Coronary artery (tissue), 2 donors: ENCODE results near the gene ALOX5.

Source experiments
- DNase-seq: peaks from one replicate; pipeline ENCODE4 v3.0.0-alpha.2; 2017; ENCODE audit warnings: low spot score
- H3K27ac ChIP-seq, 2 donors: fragments of 200-600 bp; sonication (generic); one replicate each; pipeline ENCODE4 v1.5.1; 2016 to 2019
- H3K4me3 ChIP-seq: fragments of 200-600 bp; sonication (generic); 2 replicates; pipeline ENCODE4 v1.5.1; 2016; ENCODE audit warnings: mild to moderate bottlenecking, moderate library complexity
- TF ChIP-seq, protein P1 (sequence below): fragments of 200-600 bp; sonication (generic); IDR thresholded peaks from one replicate; pipeline ENCODE4 v1.5.1; 2019; ENCODE audit warnings: antibody characterized with exemption

Gene ALOX5

GRCh38 chr10:45451407-45451806 is 77.4 kb downstream of the ALOX5 start:
- TF ChIP-seq, protein P1, sequence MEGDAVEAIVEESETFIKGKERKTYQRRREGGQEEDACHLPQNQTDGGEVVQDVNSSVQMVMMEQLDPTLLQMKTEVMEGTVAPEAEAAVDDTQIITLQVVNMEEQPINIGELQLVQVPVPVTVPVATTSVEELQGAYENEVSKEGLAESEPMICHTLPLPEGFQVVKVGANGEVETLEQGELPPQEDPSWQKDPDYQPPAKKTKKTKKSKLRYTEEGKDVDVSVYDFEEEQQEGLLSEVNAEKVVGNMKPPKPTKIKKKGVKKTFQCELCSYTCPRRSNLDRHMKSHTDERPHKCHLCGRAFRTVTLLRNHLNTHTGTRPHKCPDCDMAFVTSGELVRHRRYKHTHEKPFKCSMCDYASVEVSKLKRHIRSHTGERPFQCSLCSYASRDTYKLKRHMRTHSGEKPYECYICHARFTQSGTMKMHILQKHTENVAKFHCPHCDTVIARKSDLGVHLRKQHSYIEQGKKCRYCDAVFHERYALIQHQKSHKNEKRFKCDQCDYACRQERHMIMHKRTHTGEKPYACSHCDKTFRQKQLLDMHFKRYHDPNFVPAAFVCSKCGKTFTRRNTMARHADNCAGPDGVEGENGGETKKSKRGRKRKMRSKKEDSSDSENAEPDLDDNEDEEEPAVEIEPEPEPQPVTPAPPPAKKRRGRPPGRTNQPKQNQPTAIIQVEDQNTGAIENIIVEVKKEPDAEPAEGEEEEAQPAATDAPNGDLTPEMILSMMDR, result no peak
- no peak for DNase-seq
- Histone ChIP-seq H3K27ac (no peak overlapping the region), H3K4me3 (no peak overlapping the region)

GRCh38 chr10:45452268-45452667 is 78.3 kb downstream of the ALOX5 start:
- no peak overlapping the region for H3K27ac ChIP-seq
- H3K4me3 ChIP-seq, result no peak overlapping the region
- DNase-seq, result no peak
- TF ChIP-seq, protein P1, result no peak

- TF ChIP-seq, protein P1, result no peak
- no peak for DNase-seq
- H3K4me3 ChIP-seq, result no peak overlapping the region
- no peak overlapping the region for H3K27ac ChIP-seq
Observed at GRCh38 chr10:45452743-45453452, 78.9 kb downstream of the ALOX5 start.

DNA sequence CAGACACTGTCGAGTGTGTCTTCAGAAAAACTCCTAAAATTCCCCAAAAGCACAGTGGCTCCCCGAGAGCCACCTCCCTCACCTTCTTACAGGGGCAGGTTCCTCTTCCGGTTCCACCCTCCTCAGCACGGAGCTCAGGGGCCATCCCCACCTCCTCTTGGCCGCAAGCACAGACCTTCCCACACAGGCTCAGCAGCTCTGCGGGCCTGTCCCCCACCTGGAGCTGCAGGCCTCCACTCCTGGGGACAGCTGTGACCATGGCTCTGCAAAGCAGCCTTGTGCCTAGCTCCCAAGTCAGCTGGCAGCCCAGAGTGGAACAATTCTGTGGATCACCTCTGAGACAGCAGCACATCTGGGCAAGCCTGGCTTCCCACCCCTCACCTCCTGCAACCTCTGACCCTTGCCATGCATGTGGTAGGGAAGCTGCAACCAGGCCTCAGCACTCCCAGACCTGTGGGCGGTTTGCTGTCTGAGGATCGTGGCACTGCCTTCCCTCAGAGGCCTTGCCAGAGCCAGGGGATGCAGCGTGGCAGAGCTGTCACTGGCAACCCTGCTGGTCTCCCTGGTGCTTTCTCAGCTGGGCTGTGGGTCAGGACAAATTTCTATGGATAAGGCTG is 79.7 kb downstream of the ALOX5 start:
- TF ChIP-seq, protein P1, result no peak
- no peak for DNase-seq
- no peak overlapping the region for H3K4me3 ChIP-seq
- H3K27ac ChIP-seq, result no peak overlapping the region

DNA sequence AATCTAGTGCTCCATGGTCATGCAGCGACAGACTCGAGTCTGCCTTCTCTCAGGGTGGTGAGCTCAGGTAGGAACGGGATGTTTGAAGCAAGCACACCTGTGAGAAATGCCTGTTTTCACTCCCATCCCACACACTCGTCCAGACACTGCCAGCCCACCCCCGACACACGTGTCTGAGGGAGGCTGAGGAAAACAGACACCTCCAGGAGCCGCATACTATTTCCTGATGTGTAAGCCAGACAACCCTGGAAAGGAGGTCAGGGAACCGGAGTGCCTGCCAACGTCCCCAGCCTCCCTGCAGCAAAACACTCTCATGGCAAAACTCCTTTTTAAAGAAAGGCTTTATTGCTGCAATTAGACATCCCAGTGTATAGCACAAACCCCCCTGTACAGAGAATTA is 80.2 kb downstream of the ALOX5 start:
- no peak for DNase-seq

GRCh38 chr10:45454859-45455258 is 80.8 kb downstream of the ALOX5 start:
- no peak overlapping the region for H3K4me3 ChIP-seq
- no peak overlapping the region for H3K27ac ChIP-seq
- DNase-seq, result no peak
- TF ChIP-seq, protein P1, result no peak

More for the DNA sequence above, 80.2 kb downstream of the ALOX5 start:
- Histone ChIP-seq H3K4me3 (no peak overlapping the region), H3K27ac (no peak overlapping the region)
- TF ChIP-seq, protein P1, result no peak

GRCh38 chr10:45456233-45456632 is 82.2 kb downstream of the ALOX5 start:
- TF ChIP-seq, protein P1, result no peak
- no peak overlapping the region for H3K27ac ChIP-seq
- no peak for DNase-seq
- H3K4me3 ChIP-seq, result no peak overlapping the region
